LoVo (cell line): ENCODE results near the gene ARFIP2.

ENCODE experiments used
- DNase-seq: peaks from one replicate; pipeline ENCODE4 v3.0.0-alpha.2; 2016; ENCODE audit warnings: low spot score

Gene ARFIP2

DNA sequence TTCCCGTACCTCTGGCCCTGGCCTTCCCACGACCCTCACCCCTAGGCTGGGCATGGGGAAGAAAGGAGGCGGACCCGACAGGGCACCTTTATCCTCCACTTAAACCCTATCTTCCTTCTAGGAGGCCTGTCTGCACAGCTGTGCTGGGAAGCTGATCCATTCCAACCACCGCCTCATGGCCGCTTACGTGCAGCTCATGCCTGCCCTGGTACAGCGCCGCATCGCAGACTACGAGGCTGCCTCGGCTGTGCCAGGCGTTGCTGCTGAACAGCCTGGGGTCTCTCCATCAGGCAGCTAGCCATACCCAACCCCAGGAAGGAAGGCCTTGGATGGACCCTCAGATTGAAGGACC, 769 bp upstream of the ARFIP2 start:
- no peak for DNase-seq

DNA sequence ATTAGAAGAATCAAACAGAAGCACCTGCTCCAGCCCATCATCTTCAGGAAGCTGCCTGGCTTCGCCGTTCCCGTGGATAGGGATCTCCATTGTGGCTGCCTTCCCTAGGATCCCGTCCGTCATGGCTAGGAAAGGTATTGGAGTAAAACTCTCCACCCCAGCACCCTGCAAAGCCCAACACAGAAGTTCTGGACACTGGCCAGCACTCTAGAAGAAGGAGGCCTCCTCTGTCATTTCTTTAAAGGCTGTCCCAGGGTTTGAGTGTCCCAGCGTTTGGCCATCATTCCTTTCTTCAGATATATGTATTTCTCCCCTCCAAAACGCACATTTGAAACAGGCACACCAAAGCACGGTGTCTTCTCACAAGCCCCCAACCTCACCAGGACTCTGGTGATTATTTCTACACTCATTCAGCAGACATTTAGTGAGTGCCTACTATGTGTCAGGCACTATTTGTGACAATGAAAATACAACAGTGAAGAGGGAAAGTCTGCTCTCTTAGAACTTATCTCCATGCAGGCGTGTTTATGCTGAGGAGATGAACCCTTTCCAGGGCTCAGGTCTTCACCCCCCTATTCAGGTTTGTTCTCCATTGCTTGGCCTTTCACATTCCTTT, 724 bp downstream of the ARFIP2 start:
- no peak for DNase-seq

DNA sequence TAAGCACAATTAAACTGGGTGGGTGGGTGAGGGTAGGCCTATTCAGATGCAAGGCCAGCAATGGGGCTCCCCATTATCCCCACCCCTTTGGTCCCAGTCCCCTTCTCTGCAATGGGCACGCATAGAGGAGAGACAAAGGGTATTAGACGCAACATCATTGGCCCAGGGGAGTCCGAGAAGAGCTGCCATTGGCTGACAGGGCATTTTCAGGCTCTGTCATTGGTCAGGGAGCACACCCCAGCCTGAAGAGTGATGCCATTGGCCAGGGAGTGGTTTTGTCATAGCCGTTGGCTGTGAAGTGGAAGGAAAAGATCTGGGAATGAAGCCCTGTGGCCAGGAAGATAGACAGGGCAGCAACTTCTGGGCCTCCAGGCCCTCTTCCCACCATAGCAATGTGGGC, 4.6 kb downstream of the ARFIP2 start:
- DNase-seq, result no peak

DNA sequence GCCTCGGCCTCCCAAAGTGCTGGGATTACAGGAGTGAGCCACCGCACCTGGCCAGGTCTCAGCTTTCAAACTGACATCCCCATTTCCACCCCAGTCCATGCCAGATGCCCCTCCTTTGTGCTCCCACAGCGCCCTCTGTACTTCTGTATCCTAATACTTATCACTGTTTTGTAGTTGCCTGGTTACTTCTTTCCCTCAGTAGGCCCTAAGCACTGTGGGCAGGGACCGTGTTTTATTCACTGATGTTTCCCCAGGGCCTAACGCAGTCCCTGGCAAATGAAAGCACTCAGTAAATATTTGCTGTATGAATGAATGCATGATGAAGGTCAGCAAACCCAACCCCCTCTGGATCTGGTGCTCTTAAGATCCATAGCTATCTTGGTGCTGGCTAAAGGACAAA, 5.2 kb downstream of the ARFIP2 start:
- DNase-seq, result no peak

DNA sequence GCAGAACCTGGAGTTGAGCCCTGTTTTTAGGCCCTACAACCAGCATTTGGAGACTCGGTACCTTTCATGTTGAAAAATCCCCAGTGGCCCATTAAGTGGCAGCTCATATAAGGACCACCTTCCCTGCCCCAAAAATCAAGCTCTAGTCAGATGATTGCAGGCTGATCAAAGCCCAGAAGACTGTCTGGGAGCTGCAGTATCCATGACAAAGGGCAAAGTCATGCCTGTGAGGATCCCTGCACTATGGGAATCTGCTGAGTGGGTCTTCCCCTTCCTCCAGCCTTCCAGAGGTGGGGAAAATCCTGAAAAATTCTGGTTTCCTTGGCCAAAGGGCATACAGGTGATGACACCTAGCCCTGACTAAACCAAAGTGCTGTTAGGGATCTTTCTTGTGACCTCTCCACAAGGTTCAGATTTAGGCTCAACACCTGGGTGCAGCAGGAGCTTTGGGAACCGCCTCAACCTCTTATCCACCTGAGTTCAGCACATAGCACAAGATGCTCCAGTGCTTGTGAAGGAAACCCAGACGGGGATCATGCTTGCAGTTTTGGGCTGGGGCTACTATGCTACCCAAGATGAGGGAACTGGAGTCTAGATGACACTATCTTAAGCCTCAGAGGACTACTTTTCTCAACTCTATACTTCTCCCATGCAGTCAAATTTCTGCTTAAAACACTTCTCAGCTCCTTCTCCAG, 6.2 kb downstream of the ARFIP2 start:
- no peak for DNase-seq

DNA sequence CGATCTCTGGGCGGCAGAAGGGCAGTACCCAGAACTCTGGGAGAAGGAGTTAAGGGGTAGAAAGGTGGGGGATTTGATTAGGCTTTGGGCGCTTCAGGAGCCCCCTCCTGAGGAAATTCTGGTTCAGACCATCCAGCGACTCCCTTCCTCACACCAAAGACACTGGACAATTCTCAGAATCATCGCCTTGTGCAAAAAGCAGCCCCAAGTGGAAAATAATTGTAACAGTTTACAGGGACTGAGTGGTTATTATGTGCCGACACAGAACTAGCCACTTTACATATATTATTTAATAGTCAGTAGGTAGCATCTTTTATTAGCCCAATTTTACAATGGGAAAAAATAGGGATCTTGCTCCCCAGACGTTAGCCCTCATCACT, 6.7 kb downstream of the ARFIP2 start:
- no peak for DNase-seq

DNA sequence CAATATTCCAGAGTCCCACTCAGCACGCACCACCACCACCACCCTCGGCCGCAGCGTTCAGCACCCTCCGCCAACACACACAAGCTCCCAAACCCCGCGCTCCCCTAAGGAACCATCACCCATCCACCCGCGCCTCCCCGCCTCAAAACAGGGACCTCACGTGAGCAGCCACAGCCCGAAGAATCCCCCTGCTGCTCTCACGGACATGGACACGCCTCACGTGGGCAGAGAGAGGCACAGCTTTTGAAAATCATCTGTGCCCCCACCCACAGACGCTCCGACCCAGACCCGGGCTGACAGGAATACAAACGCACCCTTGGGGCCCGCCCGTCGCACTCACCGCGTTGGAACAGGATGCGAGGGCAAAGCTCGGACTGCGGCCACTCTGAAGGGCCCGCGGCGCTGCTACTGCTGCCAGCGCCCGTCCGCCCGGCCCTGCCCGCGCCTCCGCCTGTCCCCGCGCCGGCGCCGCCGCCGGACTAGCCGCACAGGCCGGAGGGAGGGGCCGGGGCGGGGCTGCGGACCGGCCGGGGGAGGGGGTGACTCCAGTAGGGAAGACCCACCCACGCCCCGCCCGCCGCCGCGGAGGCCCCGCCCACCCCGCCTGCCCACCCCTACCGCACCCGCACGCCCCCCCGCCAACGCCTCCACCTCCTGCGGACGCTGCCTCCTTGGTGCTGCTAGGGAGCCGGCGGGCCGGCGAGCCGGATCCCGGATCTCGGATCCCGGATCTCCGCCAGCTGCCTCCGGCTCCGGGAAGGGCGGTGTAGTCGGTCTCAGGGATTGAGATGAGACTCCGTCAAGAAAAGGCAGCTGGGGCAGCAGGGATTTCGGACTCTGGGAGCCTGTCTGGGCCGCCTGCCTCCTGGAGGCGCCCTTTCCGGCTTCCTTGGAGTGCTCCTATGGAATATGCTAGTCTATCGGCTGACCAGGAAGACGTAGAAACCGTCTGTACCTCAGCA, 7.4 kb downstream of the ARFIP2 start, which contains the start of gene TRIM3:
Gene TRIM3, minus strand, starts transcription at position 491 of the 962 bp plus-strand sequence. CDS start 8,246 bp downstream, outside the sequence.
- DNase-seq, result peak; percentile 83

DNA sequence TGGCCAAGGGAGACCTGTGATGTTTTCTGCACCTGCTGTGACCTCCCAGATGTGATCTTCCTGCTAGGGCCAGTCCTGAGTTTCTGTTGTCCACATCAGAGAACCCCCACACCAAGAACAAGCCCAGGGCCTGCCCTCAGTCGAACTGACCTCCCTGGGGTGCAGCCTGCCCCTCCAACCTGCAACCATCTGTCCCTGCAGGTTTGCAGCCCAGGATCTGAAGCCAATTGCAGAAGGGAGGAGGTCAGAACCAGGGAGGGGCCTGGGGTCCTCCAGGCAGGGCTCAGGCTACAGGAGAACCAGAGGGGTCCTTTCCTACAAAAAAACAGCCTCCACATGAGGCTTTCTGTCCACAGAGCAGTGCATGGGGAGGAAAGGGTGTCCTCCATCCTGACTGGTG, 8.2 kb downstream of the ARFIP2 start:
- no peak for DNase-seq

DNA sequence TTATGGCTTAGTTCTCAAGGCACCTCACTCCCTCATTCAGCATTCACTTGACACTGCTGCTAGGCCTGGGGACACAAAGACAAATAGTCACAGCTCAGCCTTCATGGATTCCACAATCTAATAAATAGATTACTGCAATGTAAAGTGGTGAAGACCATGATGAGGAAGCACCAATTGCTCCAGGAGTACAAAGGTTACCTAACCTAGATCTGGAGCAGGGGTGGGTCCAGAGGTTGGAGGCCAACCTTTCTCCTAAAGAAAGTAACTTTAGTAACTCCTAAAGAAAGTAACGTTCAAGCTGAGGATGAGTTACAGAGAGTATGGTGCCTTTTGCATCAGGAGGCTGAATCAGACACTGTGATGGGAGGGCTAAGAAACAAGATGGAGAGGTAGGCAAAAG, 11.5 kb downstream of the ARFIP2 start:
- DNase-seq, result no peak

DNA sequence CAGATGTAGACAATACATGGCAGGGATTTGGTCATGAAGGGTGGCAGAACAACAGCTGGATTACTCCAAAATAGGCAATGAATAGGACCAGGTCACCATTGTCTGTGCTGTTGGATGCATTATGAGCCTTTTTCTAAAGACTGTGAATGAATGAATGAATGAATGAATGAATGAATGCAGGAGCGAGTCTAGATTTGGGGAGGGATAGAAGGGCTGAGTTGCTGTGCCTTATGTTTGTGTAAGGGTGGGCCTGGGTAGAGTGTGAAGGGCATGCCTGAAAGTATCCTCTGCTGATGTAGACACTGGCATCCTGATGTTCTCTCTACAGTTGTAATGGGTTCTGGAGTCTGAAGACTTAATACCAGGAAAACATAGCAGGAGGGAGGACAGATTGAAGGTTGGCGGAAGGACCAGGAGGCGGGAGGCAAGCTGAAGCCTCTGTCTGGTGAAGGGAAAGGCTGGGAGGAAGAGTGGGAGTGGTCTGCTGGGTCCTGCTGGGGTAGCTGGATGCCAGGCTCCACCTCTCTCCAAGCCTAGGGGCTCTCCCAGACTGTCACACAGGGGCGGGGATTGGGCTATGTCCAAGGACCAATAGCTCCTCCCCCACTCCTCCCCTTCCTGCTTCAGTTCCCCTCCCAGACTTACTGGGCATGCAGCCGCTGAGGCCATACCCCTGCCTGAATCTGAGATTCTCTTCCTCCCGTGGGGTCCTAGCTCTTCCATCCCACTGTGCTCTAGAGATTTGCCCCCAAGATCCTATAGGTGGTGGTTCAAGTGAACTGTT, 12.2 kb downstream of the ARFIP2 start:
- no peak for DNase-seq

DNA sequence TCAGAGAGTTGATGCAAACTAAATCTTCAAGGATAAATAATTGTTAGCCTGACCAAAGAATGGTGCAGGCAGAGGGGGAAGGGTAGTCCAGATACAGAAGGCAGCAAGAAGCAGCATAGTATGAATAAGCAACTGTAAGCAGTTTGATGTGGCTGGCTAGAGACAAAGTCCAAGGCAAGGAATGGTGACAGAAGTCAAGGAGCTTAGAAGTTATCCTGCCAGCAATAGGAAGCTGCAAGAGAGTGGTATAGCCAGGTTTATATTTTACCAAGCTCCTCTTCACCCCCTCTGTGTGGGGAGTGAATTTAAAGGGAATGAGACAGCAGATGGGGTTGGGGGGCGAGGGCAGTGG, 22.1 kb downstream of the ARFIP2 start:
- no peak for DNase-seq

DNA sequence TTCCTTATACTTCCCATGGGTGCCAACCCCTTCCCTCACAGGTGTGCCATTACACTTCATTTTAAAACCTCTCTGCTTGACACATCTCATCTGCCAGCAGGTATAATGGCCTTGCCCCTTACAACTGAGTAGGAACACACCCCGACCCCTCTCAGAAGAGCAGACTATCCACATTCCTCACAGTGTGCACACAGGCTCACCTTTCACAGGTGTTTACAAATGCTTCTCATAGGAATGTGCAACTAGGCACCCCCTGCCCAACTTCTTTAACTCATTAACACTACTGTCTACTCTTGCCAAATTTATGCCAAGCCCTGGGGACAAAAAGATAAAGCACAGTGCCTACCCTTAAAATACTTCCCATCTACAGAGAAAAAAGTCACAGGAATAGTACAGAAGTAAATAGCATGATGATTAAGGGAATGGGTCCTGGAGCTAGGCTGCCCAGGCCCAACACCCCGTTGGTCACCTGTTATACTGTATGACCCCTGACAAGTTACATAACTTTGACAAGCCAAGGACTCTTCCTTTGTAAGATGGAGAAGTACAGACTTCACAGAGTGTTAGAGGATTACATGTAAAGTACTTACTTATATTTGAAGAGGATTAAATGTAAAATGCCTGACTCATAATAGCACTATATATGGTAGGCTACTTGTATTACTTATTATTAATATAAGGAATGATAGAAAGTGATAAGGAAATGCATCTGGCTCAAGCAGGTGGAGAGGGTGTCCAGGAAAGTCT, 22.6 kb downstream of the ARFIP2 start:
- no peak for DNase-seq

DNA sequence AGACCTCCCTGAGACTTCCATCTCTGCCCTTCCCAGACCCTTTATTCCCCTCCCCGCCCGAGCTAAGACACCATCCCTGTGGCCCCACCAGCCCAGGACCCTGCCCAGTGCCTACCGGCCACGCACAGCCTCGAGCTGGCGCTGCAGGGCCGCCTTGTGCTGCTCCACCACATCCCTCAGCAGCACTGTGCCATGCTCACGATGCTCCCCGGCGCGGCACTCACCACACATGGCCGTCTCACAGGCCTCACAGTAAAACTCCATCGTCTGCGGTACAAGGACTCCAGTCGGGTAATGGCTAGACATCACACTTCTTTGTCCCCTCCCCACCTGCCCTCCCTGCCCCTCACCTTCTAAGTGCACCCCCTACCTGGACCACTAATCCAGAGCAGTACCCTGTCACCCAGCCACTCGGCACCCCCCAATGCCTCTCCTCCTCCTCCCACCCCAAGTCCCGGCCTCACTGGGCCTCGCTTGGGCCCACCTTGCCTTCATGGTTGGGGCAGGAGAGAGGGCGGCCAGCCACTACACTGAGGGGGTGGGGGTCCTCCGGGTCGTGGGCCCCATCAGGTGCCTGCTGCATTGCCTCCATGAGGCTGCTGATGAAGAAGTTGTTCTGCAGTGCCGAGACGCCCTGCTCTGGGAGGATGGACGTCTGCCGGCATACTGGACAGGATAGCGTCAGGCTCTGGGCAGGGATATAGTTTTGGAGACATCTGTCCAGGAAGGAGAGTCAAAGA, 23.4 kb downstream of the ARFIP2 start:
- DNase-seq, result no peak

DNA sequence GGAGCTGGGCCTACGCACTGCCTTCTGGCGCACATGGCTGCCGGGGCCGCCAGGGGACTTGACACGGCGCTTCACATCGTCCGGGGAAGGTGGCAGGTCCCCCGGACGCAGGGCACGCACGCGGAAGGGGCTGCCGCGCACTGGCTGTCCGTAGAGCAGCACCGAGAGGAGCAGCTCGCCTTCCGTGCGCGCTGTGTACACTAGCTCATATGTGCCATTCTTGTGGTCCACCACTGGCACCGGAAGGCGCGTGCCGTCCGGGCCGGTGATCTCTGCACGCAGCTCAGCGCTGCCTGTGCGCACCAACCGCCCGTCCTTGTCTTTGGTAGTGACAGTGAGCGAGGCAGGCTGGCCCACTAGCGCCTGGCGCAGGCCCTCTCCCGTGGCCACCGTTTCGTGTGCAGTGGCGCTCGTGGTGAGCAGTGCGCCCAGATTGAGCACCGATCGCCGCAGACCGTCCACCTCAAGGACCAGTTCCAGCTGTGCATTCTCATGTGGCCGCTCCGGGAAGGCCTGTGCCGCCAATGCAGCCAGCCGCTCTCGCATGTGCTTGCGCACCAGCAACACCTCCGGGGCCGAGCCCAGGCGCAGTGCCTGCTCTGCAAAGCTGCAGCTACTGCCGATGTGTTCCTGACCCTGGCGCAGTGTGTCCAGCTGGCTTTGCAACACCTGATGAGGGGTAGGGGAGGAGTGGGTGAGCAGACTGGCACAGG, 24.6 kb downstream of the ARFIP2 start:
- DNase-seq, result no peak

DNA sequence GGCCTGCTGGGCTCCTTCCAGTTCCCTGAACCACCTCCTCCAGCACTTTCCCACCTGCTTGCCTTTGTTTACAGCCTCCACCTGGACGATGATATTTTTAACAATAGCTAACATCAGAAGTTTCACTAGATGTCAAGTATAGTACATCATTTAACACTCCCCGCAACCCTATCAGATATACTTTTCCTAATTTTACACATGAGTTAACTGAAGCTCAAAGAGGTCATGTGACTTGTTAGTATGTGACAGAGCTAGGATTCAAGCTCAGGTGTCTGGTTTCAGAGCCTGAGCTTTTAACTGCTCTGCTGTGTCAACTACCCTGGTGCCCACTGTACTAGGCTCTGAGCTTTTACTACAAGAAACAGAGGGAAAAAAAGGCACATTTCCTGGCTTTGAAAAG, 26.1 kb downstream of the ARFIP2 start:
- DNase-seq, result no peak

DNA sequence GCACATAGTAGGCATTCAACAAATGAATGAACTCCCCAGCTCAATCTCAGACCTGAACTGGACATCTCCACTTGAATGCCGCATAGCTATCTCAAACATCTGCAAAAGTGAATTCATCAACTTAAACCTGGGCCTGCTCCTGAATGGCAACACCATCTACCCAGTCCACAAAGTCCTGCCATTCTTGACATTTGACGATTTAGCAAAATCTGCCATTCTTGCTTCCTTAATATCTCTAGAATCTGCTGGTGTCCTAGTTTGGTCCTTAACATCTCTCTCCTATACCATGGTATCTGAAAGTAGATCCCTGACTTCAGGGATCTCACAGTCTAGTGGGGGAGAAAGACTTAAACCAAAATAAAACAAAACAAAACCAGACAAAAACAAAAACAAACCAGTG, 28.0 kb downstream of the ARFIP2 start:
- no peak for DNase-seq

DNA sequence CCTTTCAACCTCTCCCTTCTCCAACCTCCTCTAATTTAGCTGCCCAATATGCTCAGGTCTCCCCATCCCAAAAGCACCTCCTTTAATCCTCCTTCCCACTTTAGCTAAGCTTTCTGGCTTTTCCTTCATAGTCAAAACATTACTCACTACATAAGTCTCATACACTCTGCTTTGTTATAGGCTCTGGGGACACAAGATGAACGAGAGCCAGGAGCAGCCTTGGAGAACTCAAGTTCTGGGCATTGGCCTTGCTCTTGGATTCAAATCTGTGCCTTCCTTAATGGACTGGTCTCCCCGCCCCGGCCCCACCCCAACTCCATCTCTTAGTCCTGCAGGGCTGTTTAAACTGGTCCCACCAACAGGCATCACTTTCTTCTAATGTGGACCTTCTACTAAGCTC, 28.9 kb downstream of the ARFIP2 start:
- DNase-seq, result no peak

DNA sequence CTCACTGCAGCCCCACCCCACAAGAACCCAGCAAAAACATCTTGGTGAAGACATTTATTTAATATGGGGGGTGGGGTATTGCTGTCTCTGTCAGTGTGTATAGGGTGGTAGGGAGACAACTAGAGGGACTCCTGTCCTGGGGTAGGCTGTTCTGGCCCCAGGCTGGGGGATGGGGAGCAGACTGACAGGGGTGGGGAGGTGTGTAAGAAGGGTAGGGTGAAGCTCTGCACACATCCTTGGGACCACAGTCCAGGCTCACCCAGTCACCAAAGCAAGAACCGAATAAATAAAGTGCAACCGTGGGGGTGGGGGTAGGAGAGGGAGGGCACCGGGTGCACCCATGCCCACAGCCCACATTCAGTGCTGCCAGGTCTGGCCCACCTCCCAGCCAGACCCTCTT, 32.6 kb downstream of the ARFIP2 start:
- DNase-seq, result no peak

DNA sequence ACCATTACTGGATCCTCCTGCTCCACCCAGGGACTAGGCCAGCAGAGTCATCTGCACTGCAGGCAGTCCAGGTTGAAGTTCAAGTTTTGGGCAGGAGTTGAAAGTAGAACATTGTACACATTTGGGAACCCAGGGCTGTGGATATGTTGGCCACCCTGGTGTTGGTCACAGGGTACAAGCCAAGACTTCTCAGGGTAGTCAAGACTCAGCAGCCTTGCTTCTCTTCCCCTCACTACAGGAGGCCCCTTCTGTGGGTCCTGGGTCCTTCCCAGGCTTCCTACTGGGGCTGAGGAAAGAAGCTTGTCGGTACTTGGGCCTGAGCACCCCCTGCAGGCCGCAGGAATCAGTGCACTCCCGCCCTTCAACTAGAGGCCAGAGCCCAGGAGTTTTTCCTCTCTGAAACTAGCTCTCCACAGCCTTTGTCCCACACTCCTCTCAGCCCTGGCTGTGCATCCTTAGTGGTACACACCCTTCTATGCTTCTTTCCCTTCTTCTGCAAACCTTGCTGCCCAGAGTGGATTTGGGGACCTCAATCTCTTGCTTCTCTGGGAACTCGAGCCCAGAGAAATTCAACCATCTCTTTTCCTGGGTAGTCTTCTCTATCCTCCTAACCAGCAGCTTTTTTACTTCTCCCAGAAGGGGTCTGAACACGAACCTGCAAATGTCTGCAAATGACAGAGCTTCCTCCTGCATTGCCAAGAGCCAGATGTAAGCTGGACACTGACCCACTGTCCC, 37.7 kb downstream of the ARFIP2 start:
- DNase-seq, result peak; percentile 50

DNA sequence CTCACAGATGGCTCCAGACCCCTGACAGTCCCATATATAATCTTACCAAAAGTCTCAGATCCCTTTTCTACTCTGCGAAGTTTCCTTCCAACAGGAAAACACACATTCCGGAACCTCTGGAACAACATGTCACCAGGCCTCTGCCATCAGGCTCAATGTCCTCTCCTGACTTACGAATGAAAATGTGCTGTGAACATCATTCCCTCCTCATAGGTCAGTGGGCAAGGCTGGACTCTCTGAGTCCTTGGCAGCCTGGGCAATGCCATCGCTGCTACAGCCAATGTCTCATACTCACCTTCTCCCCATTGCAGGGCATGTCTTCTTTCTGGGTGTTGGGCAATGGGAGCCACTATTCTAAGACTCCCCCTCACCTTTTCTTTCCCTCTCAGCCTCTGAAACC, 38.7 kb downstream of the ARFIP2 start:
- no peak for DNase-seq
